ENCODE results near the gene ECM1.

- TF ChIP-seq, protein P1, sequence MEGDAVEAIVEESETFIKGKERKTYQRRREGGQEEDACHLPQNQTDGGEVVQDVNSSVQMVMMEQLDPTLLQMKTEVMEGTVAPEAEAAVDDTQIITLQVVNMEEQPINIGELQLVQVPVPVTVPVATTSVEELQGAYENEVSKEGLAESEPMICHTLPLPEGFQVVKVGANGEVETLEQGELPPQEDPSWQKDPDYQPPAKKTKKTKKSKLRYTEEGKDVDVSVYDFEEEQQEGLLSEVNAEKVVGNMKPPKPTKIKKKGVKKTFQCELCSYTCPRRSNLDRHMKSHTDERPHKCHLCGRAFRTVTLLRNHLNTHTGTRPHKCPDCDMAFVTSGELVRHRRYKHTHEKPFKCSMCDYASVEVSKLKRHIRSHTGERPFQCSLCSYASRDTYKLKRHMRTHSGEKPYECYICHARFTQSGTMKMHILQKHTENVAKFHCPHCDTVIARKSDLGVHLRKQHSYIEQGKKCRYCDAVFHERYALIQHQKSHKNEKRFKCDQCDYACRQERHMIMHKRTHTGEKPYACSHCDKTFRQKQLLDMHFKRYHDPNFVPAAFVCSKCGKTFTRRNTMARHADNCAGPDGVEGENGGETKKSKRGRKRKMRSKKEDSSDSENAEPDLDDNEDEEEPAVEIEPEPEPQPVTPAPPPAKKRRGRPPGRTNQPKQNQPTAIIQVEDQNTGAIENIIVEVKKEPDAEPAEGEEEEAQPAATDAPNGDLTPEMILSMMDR (IDR thresholded peaks at IDR 0.05; ENCODE audit: insufficient read depth, low read length, poor library complexity, severe bottlenecking) = no peak
- TF ChIP-seq EZH2phosphoT487 (conservative IDR thresholded peaks at IDR 0.05; ENCODE audit: low read length) = no peak
Observed at GRCh38 chr1:150530491-150531159, 22.7 kb downstream of the ECM1 start.

Measured in SU-DHL-6 (cell line).